Memory B cell (primary cell): ENCODE results near the gene CEACAM7.
"Not testable (repeated sequence)": the region's sequence is repeated elsewhere in the genome, so short reads cannot be mapped to it uniquely, and the experiment has no call there.

Experiments
- ATAC-seq: fragments of 150-1000 bp; cut with Tn5 transposase; 2 replicates; pipeline ENCODE4 v1.10.0; 2021; ENCODE audit warnings: low read depth, mild to moderate bottlenecking, moderate library complexity
- DNase-seq, 2 donors: peaks; one replicate each; pipeline ENCODE4 v3.0.0; 2022; ENCODE audit warnings: low spot score in 2 of 2
- H3K27ac Mint-ChIP-seq: one replicate; pipeline ENCODE4 v1.8.0; 2022; ENCODE audit warnings: mild to moderate bottlenecking, moderate library complexity, mixed read lengths
- H3K27me3 Mint-ChIP-seq: one replicate; pipeline ENCODE4 v1.8.0; 2022; ENCODE audit warnings: mixed read lengths
- H3K36me3 Mint-ChIP-seq: one replicate; pipeline ENCODE4 v1.8.0; 2022; ENCODE audit warnings: mild to moderate bottlenecking, mixed read lengths
- H3K4me1 Mint-ChIP-seq: one replicate; pipeline ENCODE4 v1.8.0; 2022; ENCODE audit warnings: mixed read lengths
- H3K4me3 Mint-ChIP-seq: one replicate; pipeline ENCODE4 v1.8.0; 2022; ENCODE audit warnings: mild to moderate bottlenecking, moderate library complexity, mixed read lengths
- H3K9me3 Mint-ChIP-seq: one replicate; pipeline ENCODE4 v1.8.0; 2022; ENCODE audit warnings: mixed read lengths

Gene CEACAM7

GRCh38 chr19:41688098-41688497 is at the start of gene CEACAM7:
Gene CEACAM7 (minus strand): TSS chr19:41688270. CDS start chr19:41688165, 105 bp downstream.
- H3K36me3 Mint-ChIP-seq, result no peaks in the 10 kb centered on the region
- H3K27ac Mint-ChIP-seq, result no peak within 1 kb of the TSS
- H3K27me3 Mint-ChIP-seq, result peaks cover 25% of the 10 kb centered on the region
- H3K9me3 Mint-ChIP-seq, result peaks cover 9% of the 10 kb centered on the region
- no peak within 1 kb of the TSS for H3K4me3 Mint-ChIP-seq
- H3K4me1 Mint-ChIP-seq, result no peaks in the 10 kb centered on the region
- ATAC-seq (no peak), DNase-seq (no peak)

GRCh38 chr19:41735071-41735600 is 47.1 kb upstream of the CEACAM7 start:
- ATAC-seq (no peak), DNase-seq (no peak)
- Mint-ChIP-seq H3K27me3 (peaks cover 11% of the 10 kb centered on the region), H3K4me3 (no peak overlapping the region), H3K27ac (no peak overlapping the region), H3K4me1 (no peaks in the 10 kb centered on the region), H3K9me3 (no peaks in the 10 kb centered on the region), H3K36me3 (no peaks in the 10 kb centered on the region)

GRCh38 chr19:41734585-41734984 is 46.5 kb upstream of the CEACAM7 start:
- no peaks in the 10 kb centered on the region for H3K9me3 Mint-ChIP-seq
- H3K4me1 Mint-ChIP-seq, result no peaks in the 10 kb centered on the region
- H3K36me3 Mint-ChIP-seq, result no peaks in the 10 kb centered on the region
- ATAC-seq (no peak), DNase-seq (no peak)
- peaks cover 11% of the 10 kb centered on the region for H3K27me3 Mint-ChIP-seq
- no peak overlapping the region for H3K4me3 Mint-ChIP-seq
- no peak overlapping the region for H3K27ac Mint-ChIP-seq

GRCh38 chr19:41734156-41734555 is 46.1 kb upstream of the CEACAM7 start:
- DNase-seq (no peak), ATAC-seq (no peak)
- H3K27ac Mint-ChIP-seq, result no peak overlapping the region
- H3K36me3 Mint-ChIP-seq, result no peaks in the 10 kb centered on the region
- H3K27me3 Mint-ChIP-seq, result peaks cover 11% of the 10 kb centered on the region
- no peaks in the 10 kb centered on the region for H3K9me3 Mint-ChIP-seq
- no peak overlapping the region for H3K4me3 Mint-ChIP-seq
- no peaks in the 10 kb centered on the region for H3K4me1 Mint-ChIP-seq

- Mint-ChIP-seq H3K4me1 (no peaks in the 10 kb centered on the region), H3K36me3 (no peaks in the 10 kb centered on the region), H3K27ac (no peak overlapping the region), H3K27me3 (peaks cover 16% of the 10 kb centered on the region), H3K4me3 (no peak overlapping the region), H3K9me3 (no peaks in the 10 kb centered on the region)
- DNase-seq (no peak), ATAC-seq (no peak)
Observed at GRCh38 chr19:41726493-41726892, 38.4 kb upstream of the CEACAM7 start.

GRCh38 chr19:41720103-41720502 is 32.0 kb upstream of the CEACAM7 start:
- H3K36me3 Mint-ChIP-seq, result no peaks in the 10 kb centered on the region
- H3K4me1 Mint-ChIP-seq, result no peaks in the 10 kb centered on the region
- no peak for DNase-seq
- H3K9me3 Mint-ChIP-seq, result no peaks in the 10 kb centered on the region
- no peak for ATAC-seq
- no peak overlapping the region for H3K27ac Mint-ChIP-seq
- no peak overlapping the region for H3K4me3 Mint-ChIP-seq
- peaks cover 12% of the 10 kb centered on the region for H3K27me3 Mint-ChIP-seq

- Mint-ChIP-seq H3K9me3 (no peaks in the 10 kb centered on the region), H3K27me3 (peaks cover 13% of the 10 kb centered on the region), H3K27ac (no peak overlapping the region), H3K36me3 (no peaks in the 10 kb centered on the region), H3K4me1 (no peaks in the 10 kb centered on the region), H3K4me3 (no peak overlapping the region)
- ATAC-seq (no peak), DNase-seq (no peak)
Observed at GRCh38 chr19:41718761-41719160, 30.7 kb upstream of the CEACAM7 start.

GRCh38 chr19:41714598-41714997 is 26.5 kb upstream of the CEACAM7 start:
- Mint-ChIP-seq H3K4me1 (no peaks in the 10 kb centered on the region), H3K9me3 (no peaks in the 10 kb centered on the region), H3K27me3 (peaks cover 14% of the 10 kb centered on the region), H3K36me3 (no peaks in the 10 kb centered on the region), H3K4me3 (no peak overlapping the region), H3K27ac (no peak overlapping the region)
- DNase-seq, result no peak
- no peak for ATAC-seq

- DNase-seq (no peak), ATAC-seq (no peak)
- Mint-ChIP-seq H3K27me3 (peaks cover 23% of the 10 kb centered on the region), H3K36me3 (no peaks in the 10 kb centered on the region), H3K4me1 (peaks cover 6% of the 10 kb centered on the region), H3K27ac (no peak overlapping the region), H3K9me3 (no peaks in the 10 kb centered on the region), H3K4me3 (no peak overlapping the region)
Observed at GRCh38 chr19:41711376-41712261, 23.5 kb upstream of the CEACAM7 start.

GRCh38 chr19:41709951-41710645 is 22.0 kb upstream of the CEACAM7 start:
- Mint-ChIP-seq H3K4me1 (peaks cover 6% of the 10 kb centered on the region), H3K4me3 (no peak overlapping the region), H3K36me3 (no peaks in the 10 kb centered on the region), H3K27ac (no peak overlapping the region), H3K9me3 (no peaks in the 10 kb centered on the region), H3K27me3 (peaks cover 33% of the 10 kb centered on the region)
- DNase-seq (no peak), ATAC-seq (no peak)

- H3K27me3 Mint-ChIP-seq, result peaks cover 34% of the 10 kb centered on the region
- not testable (repeated sequence) for H3K4me1 Mint-ChIP-seq, H3K36me3 Mint-ChIP-seq, H3K4me3 Mint-ChIP-seq, H3K9me3 Mint-ChIP-seq, H3K27ac Mint-ChIP-seq, DNase-seq, ATAC-seq
Observed at GRCh38 chr19:41709516-41709915, 21.4 kb upstream of the CEACAM7 start.

- Mint-ChIP-seq H3K4me1 (peaks cover 6% of the 10 kb centered on the region), H3K27me3 (peaks cover 30% of the 10 kb centered on the region), H3K36me3 (no peaks in the 10 kb centered on the region), H3K27ac (no peak within 1 kb of the TSS), H3K4me3 (no peak within 1 kb of the TSS), H3K9me3 (no peaks in the 10 kb centered on the region)
- DNase-seq (no peak), ATAC-seq (no peak)
Observed at GRCh38 chr19:41708481-41708880, 20.4 kb upstream of the CEACAM7 start, which contains the start of gene CEACAM5. Gene CEACAM5 (plus strand): TSS chr19:41708626. CDS start chr19:41708732, 106 bp downstream.

GRCh38 chr19:41707871-41708371 is 19.9 kb upstream of the CEACAM7 start:
- DNase-seq (no peak), ATAC-seq (no peak)
- no peak overlapping the region for H3K4me3 Mint-ChIP-seq
- H3K9me3 Mint-ChIP-seq, result no peaks in the 10 kb centered on the region
- H3K27ac Mint-ChIP-seq, result no peak overlapping the region
- H3K4me1 Mint-ChIP-seq, result peaks cover 6% of the 10 kb centered on the region
- no peaks in the 10 kb centered on the region for H3K36me3 Mint-ChIP-seq
- peaks cover 29% of the 10 kb centered on the region for H3K27me3 Mint-ChIP-seq

GRCh38 chr19:41707502-41707812 is 19.4 kb upstream of the CEACAM7 start:
- no peak overlapping the region for H3K27ac Mint-ChIP-seq
- no peaks in the 10 kb centered on the region for H3K9me3 Mint-ChIP-seq
- no peak overlapping the region for H3K4me3 Mint-ChIP-seq
- ATAC-seq (no peak), DNase-seq (no peak)
- H3K36me3 Mint-ChIP-seq, result no peaks in the 10 kb centered on the region
- H3K4me1 Mint-ChIP-seq, result peaks cover 6% of the 10 kb centered on the region
- peaks cover 28% of the 10 kb centered on the region for H3K27me3 Mint-ChIP-seq
